Measurements from ENCODE around the gene CAB39.

Gene CAB39

GRCh38 chr2:230712443-230713330, at the start of gene CAB39:
CAB39 (plus strand) TSS chr2:230712842; CDS start chr2:230760002, 47,160 bp downstream.
- peak; percentile 91 for DNase-seq (ENCODE audit: low spot score)

DNA sequence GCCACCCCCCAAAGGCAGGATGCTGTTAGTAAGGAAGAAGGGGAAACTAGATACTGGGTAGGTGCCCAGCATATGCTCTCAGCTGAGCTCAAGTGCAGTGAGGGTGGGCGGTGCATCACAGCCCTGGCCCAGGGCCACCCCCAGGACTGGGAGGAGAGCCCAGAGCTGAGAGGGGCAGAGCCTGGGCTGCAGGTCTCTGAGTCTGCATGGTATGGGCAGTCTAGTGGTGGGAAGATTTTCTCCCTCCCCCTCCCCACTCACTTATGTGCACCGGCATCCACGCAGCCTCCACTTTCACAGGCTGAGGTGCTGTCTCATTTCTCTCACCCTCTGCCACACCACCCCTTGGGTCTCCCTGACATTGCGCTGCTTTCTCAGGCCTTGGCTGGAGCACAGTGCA, 48.5 kb upstream of the CAB39 start:
- no peak for DNase-seq (ENCODE audit: low spot score)

DNA sequence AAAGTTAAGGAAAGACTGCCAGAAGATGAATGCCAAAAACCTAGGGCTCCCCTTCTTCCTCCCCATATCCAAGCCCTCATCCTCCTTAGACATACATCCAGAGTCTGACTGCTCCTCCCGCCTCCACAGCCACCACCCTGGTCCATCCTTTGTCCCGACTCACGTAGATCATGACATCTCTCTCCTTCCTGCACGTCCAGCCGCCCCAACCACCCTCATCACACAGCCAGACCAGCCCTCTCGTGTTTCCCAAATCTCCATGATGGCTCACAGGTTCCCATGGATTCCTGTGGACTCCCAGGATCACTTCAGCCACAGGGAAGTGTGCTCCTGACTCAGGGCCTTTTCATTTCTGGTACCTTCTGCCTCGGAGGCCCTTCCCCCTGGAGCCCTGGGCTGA, 47.8 kb upstream of the CAB39 start:
- no peak for DNase-seq (ENCODE audit: low spot score)

DNA sequence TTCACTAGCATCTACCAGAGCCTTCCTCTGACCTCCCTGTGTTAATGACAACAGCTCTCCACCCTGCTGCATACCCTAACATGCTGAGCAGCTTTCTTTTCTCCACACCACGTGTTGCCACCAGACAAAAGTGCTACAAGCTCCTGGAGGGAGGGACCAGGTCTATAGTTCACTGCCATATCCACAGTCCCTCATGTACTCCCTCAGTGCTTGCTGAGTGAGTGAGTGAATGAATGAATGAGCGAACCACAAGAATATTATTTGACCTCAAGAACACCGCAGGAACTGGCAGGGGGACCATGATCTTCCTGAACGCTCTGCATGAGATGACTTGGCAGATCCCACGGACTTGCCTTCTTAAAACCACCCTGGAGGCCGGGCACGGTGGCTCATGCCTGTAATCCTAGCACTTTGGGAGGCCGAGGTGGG, 47.4 kb upstream of the CAB39 start:
- no peak for DNase-seq (ENCODE audit: low spot score)

GRCh38 chr2:230666446-230666845, 46.2 kb upstream of the CAB39 start:
- DNase-seq (ENCODE audit: low spot score) = no peak

- no peak for DNase-seq (ENCODE audit: low spot score)
These were observed 45.5 kb upstream of the CAB39 start for GRCh38 chr2:230666885-230667712.

- no peak for DNase-seq (ENCODE audit: low spot score)
These were observed 44.3 kb upstream of the CAB39 start for GRCh38 chr2:230668184-230668938.

- no peak for DNase-seq (ENCODE audit: low spot score)
These were observed 43.7 kb upstream of the CAB39 start for GRCh38 chr2:230668939-230669303.

DNA sequence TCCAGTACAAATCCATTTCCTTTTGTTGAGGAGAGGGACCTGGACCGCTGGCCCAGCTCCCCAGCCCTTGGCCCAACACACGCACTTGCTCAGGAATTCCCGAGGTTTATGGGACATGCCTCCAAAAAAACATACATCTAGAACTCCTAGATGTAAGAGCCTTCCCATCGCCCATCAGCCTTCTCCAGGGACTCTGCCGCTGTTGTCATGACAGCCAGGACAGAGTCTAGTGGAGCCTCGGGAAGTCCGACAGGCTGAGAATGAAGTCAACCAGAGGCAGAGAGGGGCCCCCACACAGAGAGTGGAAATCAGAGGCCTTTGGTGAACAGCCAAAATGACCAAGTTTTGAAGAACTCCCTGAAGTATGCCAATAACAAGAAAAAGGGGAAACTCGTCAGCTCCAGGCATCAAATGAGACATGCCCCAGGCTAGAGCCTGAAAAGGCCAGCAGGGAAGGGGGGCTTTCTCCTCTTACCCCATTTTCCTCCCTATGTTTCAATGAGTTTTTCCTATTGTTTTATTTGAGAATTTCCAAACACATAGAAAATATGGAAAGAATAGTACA, 43.2 kb upstream of the CAB39 start:
- no peak for DNase-seq (ENCODE audit: low spot score)

DNA sequence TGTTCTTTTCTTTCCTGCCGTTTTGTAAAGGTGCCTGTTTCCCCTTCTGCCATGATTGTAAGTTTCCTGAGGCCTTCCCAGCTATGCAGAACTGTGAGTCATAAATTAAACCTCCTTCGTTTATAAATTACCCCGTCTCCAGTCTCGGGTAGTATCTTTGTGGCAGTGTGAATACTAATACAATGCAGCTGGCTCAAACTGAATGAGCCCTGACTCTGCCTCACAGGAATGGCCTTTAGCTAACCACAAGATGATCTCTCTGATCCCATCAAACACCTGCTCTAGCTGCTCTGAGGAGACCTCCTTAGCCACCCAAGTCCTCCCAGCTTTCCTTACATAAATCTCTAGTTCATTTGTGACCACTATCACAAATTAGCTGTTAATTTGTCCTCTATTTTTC, 41.5 kb upstream of the CAB39 start:
- no peak for DNase-seq (ENCODE audit: low spot score)

- no peak for DNase-seq (ENCODE audit: low spot score)
These were observed 39.8 kb upstream of the CAB39 start for GRCh38 chr2:230672836-230673235.

DNA sequence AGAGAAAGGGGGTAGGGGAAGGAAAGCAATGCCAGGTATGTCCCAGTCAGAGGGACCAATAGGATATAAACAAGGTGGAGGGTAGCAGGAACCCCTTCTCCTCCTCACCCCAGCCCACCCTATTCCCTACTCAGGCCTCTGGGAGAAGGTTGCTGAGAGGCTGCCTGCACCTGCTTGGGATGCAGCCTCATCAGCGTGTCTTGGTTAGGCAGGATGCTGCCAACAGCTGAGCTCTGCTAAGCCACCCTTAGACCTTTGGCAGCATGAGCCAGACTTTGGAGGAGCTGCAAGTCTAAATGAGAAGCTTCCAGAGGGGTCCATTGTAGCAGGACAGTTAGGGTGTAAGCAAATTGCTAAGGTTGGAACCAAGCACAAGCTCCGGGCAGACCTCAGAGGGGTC, 38.2 kb upstream of the CAB39 start:
- no peak for DNase-seq (ENCODE audit: low spot score)

- no peak for DNase-seq (ENCODE audit: low spot score)
These were observed 37.5 kb upstream of the CAB39 start for GRCh38 chr2:230674966-230675672.

GRCh38 chr2:230676546-230676945, 36.1 kb upstream of the CAB39 start:
- no peak for DNase-seq (ENCODE audit: low spot score)

DNA sequence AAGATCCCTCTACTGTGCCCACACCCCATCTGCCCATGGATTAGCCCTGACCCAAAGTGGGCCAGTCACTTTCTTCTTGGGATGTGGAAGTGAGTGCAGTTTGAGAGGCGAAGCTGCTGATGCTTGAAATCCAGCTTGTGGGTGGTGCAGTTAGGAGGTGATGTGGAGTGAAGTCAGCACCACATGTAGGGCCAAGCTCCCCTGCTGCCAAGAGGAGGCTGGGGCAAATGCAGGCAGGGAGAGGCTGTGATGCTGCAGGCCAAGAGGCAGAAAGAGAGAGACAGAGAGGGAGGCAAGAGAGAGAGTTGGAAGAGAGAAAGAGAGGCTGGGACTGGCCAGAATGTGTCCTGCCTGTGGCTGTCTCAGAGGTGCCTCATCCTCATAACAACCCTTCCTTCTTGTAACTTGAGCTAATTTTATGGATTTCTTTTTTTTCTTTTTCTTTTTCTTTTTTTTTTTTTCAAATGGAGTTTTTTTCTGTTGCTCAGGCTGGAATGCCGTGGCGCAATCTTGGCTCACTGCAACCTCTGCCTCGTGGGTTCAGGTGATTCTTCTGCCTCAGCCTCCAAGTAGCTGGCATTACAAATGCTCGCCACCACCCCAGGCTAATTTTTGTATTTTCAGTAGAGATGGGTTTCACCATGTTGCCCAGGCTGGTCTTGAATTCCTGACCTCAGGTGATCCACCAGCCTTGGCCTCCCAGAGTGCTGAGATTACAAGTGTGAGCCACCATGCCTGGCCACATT, 35.3 kb upstream of the CAB39 start:
- no peak for DNase-seq (ENCODE audit: low spot score)

- DNase-seq (ENCODE audit: low spot score) = no peak
These were observed 34.6 kb upstream of the CAB39 start for GRCh38 chr2:230678018-230678417.

DNA sequence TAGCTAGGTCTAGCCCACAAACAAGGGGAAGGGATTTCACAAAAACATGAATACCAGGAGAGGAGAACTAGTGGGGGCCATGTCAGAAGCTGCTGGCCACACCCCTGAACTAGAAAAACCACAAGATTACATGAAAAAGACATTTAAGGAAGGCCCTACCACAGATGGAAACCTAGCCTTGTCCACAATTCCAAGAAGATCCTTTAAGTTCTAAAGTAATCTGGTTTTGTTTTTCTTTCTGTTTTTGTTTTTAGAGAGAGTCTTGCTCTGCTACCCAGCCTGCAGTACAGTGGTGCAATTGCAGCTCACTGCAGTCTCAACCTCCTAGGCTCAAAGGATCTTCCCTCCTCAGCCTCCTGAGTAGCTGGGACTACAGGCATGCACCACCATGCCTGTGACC, 34.2 kb upstream of the CAB39 start:
- no peak for DNase-seq (ENCODE audit: low spot score)

- no peak for DNase-seq (ENCODE audit: low spot score)
These were observed 32.0 kb upstream of the CAB39 start for GRCh38 chr2:230680463-230681170.

GRCh38 chr2:230681171-230681545, 31.5 kb upstream of the CAB39 start:
- DNase-seq (ENCODE audit: low spot score) = no peak

DNA sequence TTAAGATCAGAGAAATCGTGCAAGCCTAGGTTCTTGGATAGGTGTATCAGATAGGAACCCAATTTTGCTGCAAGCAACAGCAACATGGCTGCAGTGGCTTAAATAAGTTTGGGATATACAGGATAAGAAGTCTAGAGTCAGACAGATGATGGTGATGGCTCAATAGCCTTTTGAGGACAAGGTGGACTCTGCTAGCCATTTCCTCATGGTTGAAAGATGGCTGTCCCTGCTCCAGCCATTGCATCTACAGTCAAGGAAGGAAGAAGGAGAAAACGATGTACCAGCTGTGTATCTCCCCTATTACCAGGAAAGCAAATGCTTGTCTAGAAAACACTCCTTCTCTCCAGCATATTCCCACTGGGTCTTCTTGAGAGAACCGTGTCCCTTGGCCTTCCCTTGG, 30.1 kb upstream of the CAB39 start:
- no peak for DNase-seq (ENCODE audit: low spot score)

Measured in hematopoietic multipotent progenitor cell treated with erythropoietin and hydrocortisone succinate and interleukin-3 and kit ligand, for 17 days (in vitro differentiated cells).